Stimulated activated CD4-positive, alpha-beta T cell treated with anti-CD3 and anti-CD28 coated beads, Interleukin-4, amount 100 ng/mL, for 24 hours (primary cell): ENCODE results near the gene IRF7.
A peak's percentile ranks its signal among the peaks of the same experiment; 100 is the strongest.

Experiments used
- DNase-seq: peaks from one replicate; pipeline ENCODE4 v3.0.0-alpha.2; 2020

IRF7 gene

GRCh38 chr11:620201-620600, 4.5 kb upstream of the IRF7 start:
- no peak for DNase-seq

GRCh38 chr11:619628-620050, 3.9 kb upstream of the IRF7 start:
- DNase-seq, result no peak

- DNase-seq, result no peak
Observed at GRCh38 chr11:618856-619627, 3.3 kb upstream of the IRF7 start.

- DNase-seq, result no peak
Observed at GRCh38 chr11:617912-618682, 2.3 kb upstream of the IRF7 start.

- no peak for DNase-seq
Observed at GRCh38 chr11:617199-617911, 1.6 kb upstream of the IRF7 start.

- no peak for DNase-seq
Observed at GRCh38 chr11:616320-617198, 809 bp upstream of the IRF7 start.

- DNase-seq, result no peak
Observed at GRCh38 chr11:614623-615503, 887 bp downstream of the IRF7 start.

- DNase-seq, result no peak
Observed at GRCh38 chr11:614021-614622, 1.6 kb downstream of the IRF7 start.

- DNase-seq, result peak; percentile 83
Observed at GRCh38 chr11:613369-613968, 2.3 kb downstream of the IRF7 start.

GRCh38 chr11:612961-613300, 2.8 kb downstream of the IRF7 start:
- no peak for DNase-seq

GRCh38 chr11:612201-612960, 3.4 kb downstream of the IRF7 start:
- no peak for DNase-seq

GRCh38 chr11:611001-611996, 4.5 kb downstream of the IRF7 start:
- no peak for DNase-seq

- DNase-seq, result no peak
Observed at GRCh38 chr11:610146-610801, 5.5 kb downstream of the IRF7 start.

- DNase-seq, result no peak
Observed at GRCh38 chr11:609341-609811, 6.4 kb downstream of the IRF7 start.

GRCh38 chr11:608791-609251, 6.9 kb downstream of the IRF7 start:
- no peak for DNase-seq

- no peak for DNase-seq
Observed at GRCh38 chr11:607971-608659, 7.6 kb downstream of the IRF7 start.
